Measurements from ENCODE around the gene KRT31. TPM values are rescaled to one million over a fixed set of nuclear protein-coding genes. Genes with fewer than 3 reads are reported as not detected.

Gene KRT31
- total and polyA plus RNA-seq, 2 donors (not counting 1 experiment from before 2014, with no cell fraction given), result not detected

DNA sequence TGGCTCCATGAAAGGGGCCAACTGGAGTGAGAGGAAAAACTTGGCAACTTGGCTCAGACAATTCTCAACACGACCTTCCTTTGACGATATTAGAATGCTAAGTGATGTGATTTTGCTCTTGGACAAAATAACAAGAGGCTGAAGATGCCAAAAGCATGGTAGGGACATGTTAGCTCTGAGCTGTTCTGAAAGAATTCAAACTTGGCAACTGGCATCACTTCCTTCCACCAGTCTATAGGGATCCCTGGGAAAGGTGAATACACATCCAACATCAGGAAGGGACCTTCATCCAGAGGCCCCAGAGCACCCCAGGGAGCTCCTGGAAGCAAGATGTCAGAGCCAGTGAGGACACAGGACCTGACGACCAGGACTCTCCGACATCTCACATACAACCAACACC lies 22.7 kb upstream of the KRT31 start:
- no peaks in the 10 kb centered on the region for H3K4me1 ChIP-seq (ENCODE audit: control insufficient read depth in 2 of 2, insufficient read depth in 2 of 2, low read length in 2 of 2)
- no peaks in the 10 kb centered on the region for H3K9me3 ChIP-seq (ENCODE audit: control extremely low read depth in 1 of 3, control insufficient read depth in 2 of 3, insufficient read depth in 1 of 3, low read length in 2 of 3)
- Mint-ChIP-seq H3K4me3 (no peak overlapping the region), H3K4me1 (no peaks in the 10 kb centered on the region), H3K27me3 (peaks cover 3% of the 10 kb centered on the region), H3K9me3 (ENCODE audit: insufficient read depth) (no peaks in the 10 kb centered on the region), H3K27ac (no peak overlapping the region)
- no CpG with 5 or more reads among the region's 4 CpGs for WGBS (ENCODE audit: insufficient coverage)
- H3K9ac ChIP-seq (ENCODE audit: low read length), result no peak overlapping the region
- no peak for TF ChIP-seq EZH2 (IDR thresholded peaks at IDR 0.05; ENCODE audit: borderline replicate concordance, insufficient read depth, low read depth, low read length, poor library complexity, severe bottlenecking)
- TF ChIP-seq, protein P1, sequence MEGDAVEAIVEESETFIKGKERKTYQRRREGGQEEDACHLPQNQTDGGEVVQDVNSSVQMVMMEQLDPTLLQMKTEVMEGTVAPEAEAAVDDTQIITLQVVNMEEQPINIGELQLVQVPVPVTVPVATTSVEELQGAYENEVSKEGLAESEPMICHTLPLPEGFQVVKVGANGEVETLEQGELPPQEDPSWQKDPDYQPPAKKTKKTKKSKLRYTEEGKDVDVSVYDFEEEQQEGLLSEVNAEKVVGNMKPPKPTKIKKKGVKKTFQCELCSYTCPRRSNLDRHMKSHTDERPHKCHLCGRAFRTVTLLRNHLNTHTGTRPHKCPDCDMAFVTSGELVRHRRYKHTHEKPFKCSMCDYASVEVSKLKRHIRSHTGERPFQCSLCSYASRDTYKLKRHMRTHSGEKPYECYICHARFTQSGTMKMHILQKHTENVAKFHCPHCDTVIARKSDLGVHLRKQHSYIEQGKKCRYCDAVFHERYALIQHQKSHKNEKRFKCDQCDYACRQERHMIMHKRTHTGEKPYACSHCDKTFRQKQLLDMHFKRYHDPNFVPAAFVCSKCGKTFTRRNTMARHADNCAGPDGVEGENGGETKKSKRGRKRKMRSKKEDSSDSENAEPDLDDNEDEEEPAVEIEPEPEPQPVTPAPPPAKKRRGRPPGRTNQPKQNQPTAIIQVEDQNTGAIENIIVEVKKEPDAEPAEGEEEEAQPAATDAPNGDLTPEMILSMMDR (IDR thresholded peaks at IDR 0.05), result no peak
- H3K36me3 ChIP-seq (replicated peaks in 1 of 2; ENCODE audit: control extremely low read depth in 1 of 2, control insufficient read depth in 1 of 2, extremely low read depth in 1 of 2, insufficient read depth in 2 of 2, low read length in 1 of 2), result no peaks in the 10 kb centered on the region
- H3K27ac ChIP-seq (ENCODE audit: low read length in 2 of 2), result no peak overlapping the region
- intact Hi-C loops (cut with micrococcal nuclease), result no loop called here
- ATAC-seq (ENCODE audit: low read depth) (no peak), DNase-seq (no peak)
- ChIA-PET CTCF (no interaction called here), POLR2A (no interaction called here)
- H3K79me2 ChIP-seq (ENCODE audit: control insufficient read depth, insufficient read depth, low read length), result no peaks in the 10 kb centered on the region
- H3K4me2 ChIP-seq (replicated peaks; ENCODE audit: low read depth, low read length, poor library complexity, severe bottlenecking), result no peak overlapping the region
- H2AFZ ChIP-seq (ENCODE audit: insufficient read depth, low read depth, low read length, poor library complexity, severe bottlenecking), result no peak overlapping the region
- peaks cover 0 to 3% (median 0%) of the 10 kb centered on the region in 4 experiments for H3K27me3 ChIP-seq (replicated peaks in 1 of 4; ENCODE audit: control extremely low read depth in 1 of 4, control insufficient read depth in 3 of 4, insufficient read depth in 4 of 4, low read length in 3 of 4)
- H3K4me3 ChIP-seq (ENCODE audit: control extremely low read depth in 1 of 5, extremely low read depth in 1 of 5, insufficient read depth in 1 of 5, low read depth in 2 of 5, low read length in 4 of 5), result no peak overlapping the region
- no peaks in the 10 kb centered on the region for H4K20me1 ChIP-seq (ENCODE audit: control insufficient read depth, insufficient read depth, low read length, poor library complexity, severe bottlenecking)

DNA sequence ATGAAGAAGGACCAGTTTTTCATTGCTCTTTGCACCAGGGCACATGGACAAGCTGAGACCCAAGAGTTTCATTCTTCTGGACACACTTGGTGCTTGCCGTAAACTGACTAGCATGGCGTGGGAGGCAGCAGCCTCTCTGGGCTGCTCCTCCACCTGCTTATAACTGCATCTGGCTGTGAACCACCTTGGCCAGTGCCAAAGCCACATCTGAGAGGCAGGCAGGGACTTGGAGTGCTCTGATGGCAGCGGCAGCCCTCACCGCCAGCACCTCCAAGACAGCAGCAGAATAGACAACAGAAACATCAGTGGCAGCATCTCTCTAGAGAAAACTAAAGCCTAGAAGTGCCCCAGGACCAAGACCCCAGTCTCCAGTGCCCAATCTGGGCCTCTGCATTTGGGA lies 22.3 kb upstream of the KRT31 start:
- H3K4me3 Mint-ChIP-seq, result no peak overlapping the region
- Histone ChIP-seq H3K79me2 (ENCODE audit: control insufficient read depth, insufficient read depth, low read length) (no peaks in the 10 kb centered on the region), H3K4me2 (replicated peaks; ENCODE audit: low read depth, low read length, poor library complexity, severe bottlenecking) (no peak overlapping the region), H3K9me3 (ENCODE audit: control extremely low read depth in 1 of 3, control insufficient read depth in 2 of 3, insufficient read depth in 1 of 3, low read length in 2 of 3) (no peaks in the 10 kb centered on the region), H3K4me1 (ENCODE audit: control insufficient read depth in 2 of 2, insufficient read depth in 2 of 2, low read length in 2 of 2) (no peaks in the 10 kb centered on the region), H3K9ac (ENCODE audit: low read length) (no peak overlapping the region), H3K4me3 (ENCODE audit: control extremely low read depth in 1 of 5, extremely low read depth in 1 of 5, insufficient read depth in 1 of 5, low read depth in 2 of 5, low read length in 4 of 5) (no peak overlapping the region), H2AFZ (ENCODE audit: insufficient read depth, low read depth, low read length, poor library complexity, severe bottlenecking) (no peak overlapping the region), H4K20me1 (ENCODE audit: control insufficient read depth, insufficient read depth, low read length, poor library complexity, severe bottlenecking) (no peaks in the 10 kb centered on the region), H3K36me3 (replicated peaks in 1 of 2; ENCODE audit: control extremely low read depth in 1 of 2, control insufficient read depth in 1 of 2, extremely low read depth in 1 of 2, insufficient read depth in 2 of 2, low read length in 1 of 2) (no peaks in the 10 kb centered on the region), H3K27ac (ENCODE audit: low read length in 2 of 2) (no peak overlapping the region), H3K27me3 (replicated peaks in 1 of 4; ENCODE audit: control extremely low read depth in 1 of 4, control insufficient read depth in 3 of 4, insufficient read depth in 4 of 4, low read length in 3 of 4) (peaks cover 0 to 3% (median 0%) of the 10 kb centered on the region in 4 experiments)
- 94% methylated on average over 4 of the region's 4 CpGs for WGBS (ENCODE audit: insufficient coverage)
- no peaks in the 10 kb centered on the region for H3K9me3 Mint-ChIP-seq (ENCODE audit: insufficient read depth)
- peaks cover 3% of the 10 kb centered on the region for H3K27me3 Mint-ChIP-seq
- ChIA-PET CTCF (no interaction called here), POLR2A (no interaction called here)
- ATAC-seq (ENCODE audit: low read depth) (no peak), DNase-seq (no peak)
- intact Hi-C loops (cut with micrococcal nuclease), result no loop called here
- no peak overlapping the region for H3K27ac Mint-ChIP-seq
- TF ChIP-seq, protein P1 (IDR thresholded peaks at IDR 0.05), result no peak
- TF ChIP-seq EZH2 (IDR thresholded peaks at IDR 0.05; ENCODE audit: borderline replicate concordance, insufficient read depth, low read depth, low read length, poor library complexity, severe bottlenecking), result no peak
- H3K4me1 Mint-ChIP-seq, result no peaks in the 10 kb centered on the region

Data from B cell (primary cell).